ENCODE data around the gene TRA2B.

- TF ChIP-seq POLR2AphosphoS5 (IDR thresholded peaks at IDR 0.05) (no peak), POLR2A (IDR thresholded peaks at IDR 0.05) (no peak), EP300 (IDR thresholded peaks at IDR 0.05) (no peak)
These were observed 53.2 kb downstream of the TRA2B start for GRCh38 chr3:185884641-185885040.
